ENCODE results near the gene GRIK2.

Gene GRIK2

DNA sequence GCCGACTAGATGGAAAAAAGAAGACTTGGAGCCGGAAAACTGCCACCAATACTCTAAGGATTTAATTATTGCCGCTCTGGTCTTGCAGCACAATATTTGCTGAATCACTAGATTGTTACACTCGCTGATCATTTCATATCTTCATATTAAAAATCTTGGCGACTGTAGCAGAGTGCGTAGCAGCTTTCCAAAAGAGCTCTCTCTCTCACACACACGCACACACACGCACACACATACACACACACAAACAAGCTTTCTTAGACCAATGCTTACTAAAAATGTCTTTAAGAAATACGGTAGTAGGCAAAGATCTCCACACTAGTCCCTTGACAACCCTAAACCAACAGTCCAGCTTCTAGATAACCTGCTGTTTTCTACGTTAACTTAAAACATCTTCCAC, 7.7 kb downstream of the GRIK2 start:
- DNase-seq (ENCODE audit: insufficient read length, low spot score), result no peak
- no peak for FAIRE-seq
- TF ChIP-seq, protein P1, sequence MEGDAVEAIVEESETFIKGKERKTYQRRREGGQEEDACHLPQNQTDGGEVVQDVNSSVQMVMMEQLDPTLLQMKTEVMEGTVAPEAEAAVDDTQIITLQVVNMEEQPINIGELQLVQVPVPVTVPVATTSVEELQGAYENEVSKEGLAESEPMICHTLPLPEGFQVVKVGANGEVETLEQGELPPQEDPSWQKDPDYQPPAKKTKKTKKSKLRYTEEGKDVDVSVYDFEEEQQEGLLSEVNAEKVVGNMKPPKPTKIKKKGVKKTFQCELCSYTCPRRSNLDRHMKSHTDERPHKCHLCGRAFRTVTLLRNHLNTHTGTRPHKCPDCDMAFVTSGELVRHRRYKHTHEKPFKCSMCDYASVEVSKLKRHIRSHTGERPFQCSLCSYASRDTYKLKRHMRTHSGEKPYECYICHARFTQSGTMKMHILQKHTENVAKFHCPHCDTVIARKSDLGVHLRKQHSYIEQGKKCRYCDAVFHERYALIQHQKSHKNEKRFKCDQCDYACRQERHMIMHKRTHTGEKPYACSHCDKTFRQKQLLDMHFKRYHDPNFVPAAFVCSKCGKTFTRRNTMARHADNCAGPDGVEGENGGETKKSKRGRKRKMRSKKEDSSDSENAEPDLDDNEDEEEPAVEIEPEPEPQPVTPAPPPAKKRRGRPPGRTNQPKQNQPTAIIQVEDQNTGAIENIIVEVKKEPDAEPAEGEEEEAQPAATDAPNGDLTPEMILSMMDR (IDR thresholded peaks at IDR 0.05; ENCODE audit: insufficient read depth, missing control alignments), result no peak

DNA sequence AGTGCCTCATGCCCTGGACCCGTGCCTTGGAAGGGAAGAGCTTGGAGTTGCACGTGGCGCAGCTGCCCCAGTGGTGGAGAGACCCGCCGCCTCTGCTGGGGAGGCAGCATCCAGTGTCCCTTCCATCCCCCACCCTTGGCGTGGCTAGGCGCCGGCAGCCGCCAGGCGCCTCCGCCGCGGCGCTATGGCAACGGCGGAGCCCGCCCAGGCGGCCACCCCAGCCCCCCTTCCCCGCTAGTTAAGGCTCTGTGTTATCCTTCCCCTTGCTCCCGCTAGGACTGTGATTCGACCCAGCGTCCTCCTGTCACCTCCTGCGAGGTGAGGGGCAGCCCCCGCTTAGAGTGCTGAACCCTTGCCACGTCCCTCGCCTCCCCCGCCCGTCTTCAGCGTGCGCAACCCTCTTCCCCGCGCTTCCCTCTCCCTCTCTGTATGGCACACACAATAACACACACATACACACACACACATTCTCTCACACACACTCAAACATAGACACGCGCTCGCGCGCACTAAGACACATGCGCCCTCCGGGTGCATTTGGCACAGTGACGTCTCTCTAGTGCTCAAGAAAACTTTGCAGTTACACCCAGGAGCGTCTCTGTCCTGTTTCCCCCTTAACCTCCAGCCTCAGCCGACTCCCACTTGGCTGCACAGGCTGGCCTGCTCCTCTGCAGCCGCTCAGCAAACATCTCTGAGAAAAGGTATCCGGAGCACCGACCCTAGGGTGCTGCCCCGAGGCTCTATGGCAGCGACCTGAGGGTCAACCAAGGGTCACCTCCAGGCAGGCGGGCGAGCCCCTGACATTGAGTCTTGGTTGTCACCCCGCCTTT, 8.5 kb downstream of the GRIK2 start:
- no peak for DNase-seq (ENCODE audit: insufficient read length, low spot score)
- no peak for FAIRE-seq

DNA sequence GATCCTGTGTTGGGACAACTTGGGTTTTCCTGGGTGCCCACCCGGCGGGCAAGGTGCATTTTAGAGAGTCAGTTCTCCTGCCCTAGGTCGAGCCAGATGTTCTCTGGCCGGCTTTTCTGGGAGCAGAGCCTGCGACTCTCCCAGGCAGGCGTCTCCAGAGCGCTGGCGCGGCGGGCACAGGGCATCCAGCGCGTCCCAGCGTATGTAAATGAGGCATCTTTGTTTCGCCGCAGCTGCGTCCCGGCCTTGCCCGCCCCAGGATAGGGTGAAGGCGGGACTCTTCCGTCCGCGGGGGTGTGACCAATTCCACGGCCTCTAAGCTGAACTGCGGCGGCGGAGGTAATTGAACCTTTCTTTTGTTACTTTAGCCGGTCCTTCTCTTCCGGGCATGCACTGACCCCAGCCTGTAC, 9.1 kb downstream of the GRIK2 start:
- FAIRE-seq, result no peak
- TF ChIP-seq, protein P1 (IDR thresholded peaks at IDR 0.05; ENCODE audit: insufficient read depth, missing control alignments), result no peak
- DNase-seq (ENCODE audit: insufficient read length, low spot score), result no peak

More for the DNA sequence above, 8.5 kb downstream of the GRIK2 start:
- TF ChIP-seq, protein P1 (IDR thresholded peaks at IDR 0.05; ENCODE audit: insufficient read depth, missing control alignments), result no peak

DNA sequence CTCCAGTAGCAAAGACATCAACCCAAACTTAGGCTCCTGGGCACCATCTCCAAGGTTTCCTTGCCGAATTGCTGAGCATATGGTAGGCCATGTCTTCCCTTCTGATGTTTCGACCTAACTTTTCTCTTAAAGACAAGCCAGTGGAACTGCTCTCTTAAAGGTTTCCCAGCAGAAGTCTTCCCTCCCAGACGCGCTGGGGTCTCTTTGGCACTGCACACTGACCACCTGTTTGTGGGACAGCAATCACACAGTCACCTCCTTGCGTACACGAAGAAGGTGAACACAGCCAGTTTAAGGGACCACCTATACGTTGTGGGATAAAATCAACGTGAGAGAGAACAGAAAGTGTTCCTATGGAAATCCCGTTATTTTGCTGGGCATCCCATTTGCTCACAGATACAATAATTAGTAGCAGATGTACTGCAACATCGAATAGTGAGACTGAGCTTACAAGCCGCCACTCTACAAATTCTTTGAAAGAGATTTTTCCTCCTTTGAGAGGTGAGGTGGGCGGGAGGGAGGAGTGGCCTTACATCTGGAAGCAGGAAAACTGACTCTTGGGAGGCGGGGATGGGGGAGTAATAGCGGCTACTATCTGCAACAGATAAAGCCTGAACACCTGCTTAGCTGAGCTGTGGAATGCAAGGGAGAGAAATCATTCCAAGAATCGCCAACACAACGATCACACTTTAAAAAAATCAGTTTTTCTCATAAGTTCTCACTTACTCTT, 9.9 kb downstream of the GRIK2 start:
- DNase-seq (ENCODE audit: insufficient read length, low spot score) (no peak), FAIRE-seq (no peak)
- TF ChIP-seq, protein P1 (IDR thresholded peaks at IDR 0.05; ENCODE audit: insufficient read depth, missing control alignments), result no peak

DNA sequence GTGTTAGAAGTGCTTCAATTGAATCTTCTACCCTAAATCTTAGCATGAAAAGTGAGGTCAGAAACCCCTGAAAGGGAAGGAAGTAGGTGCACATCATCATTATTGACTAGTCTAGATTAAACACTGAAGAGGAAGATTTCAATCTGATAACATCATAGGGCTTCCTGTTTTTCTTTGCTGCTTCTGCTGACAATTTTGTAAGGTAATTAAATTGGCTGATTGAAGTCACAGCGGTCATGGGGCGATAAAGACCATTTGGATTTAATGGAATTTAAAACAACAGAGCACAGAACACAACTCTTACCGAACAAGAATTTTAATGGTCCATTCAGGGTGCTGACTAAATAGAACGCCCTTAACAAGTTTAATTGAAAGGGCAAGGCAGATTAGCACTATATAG, 11.3 kb downstream of the GRIK2 start:
- DNase-seq (ENCODE audit: insufficient read length, low spot score), result no peak
- no peak for FAIRE-seq
- TF ChIP-seq, protein P1 (IDR thresholded peaks at IDR 0.05; ENCODE audit: insufficient read depth, missing control alignments), result no peak

DNA sequence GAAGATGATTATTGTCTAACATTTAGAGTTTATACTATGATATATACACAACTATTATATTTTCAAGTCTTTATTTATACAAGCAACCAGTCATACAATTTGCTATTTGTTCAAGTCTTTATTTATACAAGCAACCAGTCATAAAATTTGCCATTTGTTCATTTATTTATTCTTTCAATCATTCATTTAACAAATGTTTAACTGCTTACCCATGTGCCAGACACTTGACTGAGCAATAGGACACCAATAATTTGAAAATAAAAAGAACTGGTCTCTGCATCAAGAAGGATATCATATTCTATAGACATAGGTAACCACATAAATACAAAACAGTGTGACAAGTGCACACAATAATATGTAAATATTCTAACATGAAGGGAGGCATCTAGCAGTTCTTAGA, 20.3 kb downstream of the GRIK2 start:
- TF ChIP-seq, protein P1 (IDR thresholded peaks at IDR 0.05; ENCODE audit: insufficient read depth, missing control alignments), result no peak
- FAIRE-seq, result no peak
- no peak for DNase-seq (ENCODE audit: insufficient read length, low spot score)

DNA sequence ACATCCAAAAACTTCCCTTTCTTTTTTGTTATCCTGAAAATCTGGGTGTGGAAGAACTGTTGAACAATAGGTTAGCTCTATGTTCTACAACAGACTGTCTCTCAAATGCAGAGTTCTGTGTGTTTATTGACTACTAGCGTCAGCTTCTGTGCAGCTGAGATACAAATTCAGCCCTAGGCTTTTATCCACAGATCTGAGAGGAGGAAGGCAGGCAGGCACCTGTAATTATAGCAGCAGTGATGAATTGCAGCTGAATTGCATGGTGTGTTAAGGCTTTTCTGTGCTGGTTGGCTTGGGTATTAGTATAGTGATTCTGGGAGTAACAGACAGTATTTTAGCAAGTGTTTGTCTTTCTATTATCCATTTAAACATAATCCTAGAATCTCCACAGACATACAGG, 24.4 kb downstream of the GRIK2 start:
- FAIRE-seq, result no peak
- TF ChIP-seq, protein P1 (IDR thresholded peaks at IDR 0.05; ENCODE audit: insufficient read depth, missing control alignments), result no peak
- no peak for DNase-seq (ENCODE audit: insufficient read length, low spot score)

Measured in D721Med (cell line).